Measurements from ENCODE around the gene HAND2.

- TF ChIP-seq POLR2A (IDR thresholded peaks at IDR 0.05; ENCODE audit: low read length): no peak
- TF ChIP-seq GATA1 (IDR thresholded peaks at IDR 0.05; ENCODE audit: low read depth, low read length): no peak
Measured at GRCh38 chr4:173499658-173500535, 30.1 kb downstream of the HAND2 start.

All from erythroblast (primary cell).